Thyroid gland (tissue), 4 donors: ENCODE data around the gene DCDC1.

Source experiments
- CTCF ChIP-seq, 6 experiments: fragments of 200-600 bp in 3 of 6; fragments of 450-650 bp in 3 of 6; sonication (generic) in 3 of 6; IDR thresholded peaks; one replicate each; pipeline ENCODE4 v1.5.1; 2016 to 2019; ENCODE audit warnings: antibody characterized with exemption in 6 of 6, mild to moderate bottlenecking in 2 of 6, inconsistent platforms in 1 of 6, moderate library complexity in 1 of 6
- POLR2A ChIP-seq, 2 donors: fragments of 450-650 bp; IDR thresholded peaks; one replicate each; pipeline ENCODE4 v1.6.1; 2017; ENCODE audit warnings: antibody characterized with exemption in 2 of 2, mild to moderate bottlenecking in 2 of 2, moderate library complexity in 1 of 2

- TF ChIP-seq CTCF (IDR thresholded peaks at IDR 0.05) (no peak), POLR2A (IDR thresholded peaks at IDR 0.05) (no peak)
Measured at GRCh38 chr11:31127290-31127689, 242.2 kb downstream of the DCDC1 start.
